SU-DHL-6 (cell line): ENCODE measurements around the gene CXXC4.

Source experiments
- H2AFZ ChIP-seq: fragments of 200-600 bp; sonication (generic); 2 replicates; pipeline ENCODE4 v1.6.1; 2014; ENCODE audit warnings: low read depth, mild to moderate bottlenecking, moderate library complexity, mixed read lengths, antibody characterized with exemption, low read length; ENCODE audit not compliant: severe bottlenecking
- H3F3A ChIP-seq: fragments of 200-600 bp; shearing (Covaris generic); 2 replicates; pipeline ENCODE4 v1.6.0; 2016; ENCODE audit warnings: antibody characterized with exemption, mild to moderate bottlenecking; ENCODE audit not compliant: insufficient read depth
- H3K27ac ChIP-seq: fragments of 200-600 bp; sonication (generic); 2 replicates; pipeline ENCODE4 v1.5.1; 2016; ENCODE audit warnings: low read depth, mild to moderate bottlenecking, low read length, moderate library complexity, mixed read lengths
- H3K27me3 ChIP-seq: fragments of 200-600 bp; sonication (generic), shearing (Covaris generic); 2 replicates; pipeline ENCODE4 v1.6.0; 2014; ENCODE audit warnings: mild to moderate bottlenecking, low read length
- H3K36me3 ChIP-seq: fragments of 200-600 bp; sonication (generic); 2 replicates; pipeline ENCODE4 v1.6.1; 2014; ENCODE audit warnings: mild to moderate bottlenecking, low read length, mixed read lengths
- H3K4me2 ChIP-seq: fragments of 300-600, 200-600 bp; shearing (Covaris generic), sonication (generic); 2 replicates; pipeline ENCODE4 v1.6.0; 2014; ENCODE audit warnings: low read length, low read depth, mild to moderate bottlenecking; ENCODE audit not compliant: poor library complexity, severe bottlenecking
- H3K4me3 ChIP-seq: fragments of 200-600 bp; sonication (generic); 2 replicates; pipeline ENCODE4 v1.5.1; 2014; ENCODE audit warnings: antibody characterized with exemption, low read length, mild to moderate bottlenecking, mixed read lengths; ENCODE audit not compliant: insufficient read depth, poor library complexity, severe bottlenecking
- H3K79me2 ChIP-seq: fragments of 200-600 bp; sonication (generic); 2 replicates; pipeline ENCODE4 v1.6.1; 2014; ENCODE audit warnings: mild to moderate bottlenecking, low read length, moderate library complexity; ENCODE audit not compliant: insufficient read depth
- H3K9ac ChIP-seq: fragments of 200-600 bp; sonication (generic); 2 replicates; pipeline ENCODE4 v1.7.0; 2014; ENCODE audit warnings: mild to moderate bottlenecking, low read length
- H3K9me2 ChIP-seq: fragments of 200-600 bp; sonication (generic); replicated peaks from 2 replicates; pipeline ENCODE4 v1.6.1; 2014; ENCODE audit warnings: low read length; ENCODE audit not compliant: insufficient read depth
- H3K9me3 ChIP-seq: fragments of 200-600 bp; sonication (generic); 2 replicates; pipeline ENCODE4 v1.6.1; 2014; ENCODE audit warnings: low read length, mixed read lengths; ENCODE audit not compliant: insufficient read depth
- H4K20me1 ChIP-seq: fragments of 200-600 bp; sonication (generic); 2 replicates; pipeline ENCODE4 v1.6.1; 2014; ENCODE audit warnings: low read depth, mild to moderate bottlenecking, antibody characterized with exemption, low read length, moderate library complexity, mixed read lengths
- CTCF ChIP-seq: fragments of 200-600 bp; sonication (generic); IDR thresholded peaks from one replicate; pipeline ENCODE4 v1.5.1; 2017; ENCODE audit warnings: antibody characterized with exemption, mild to moderate bottlenecking, low read length, moderate library complexity; ENCODE audit not compliant: insufficient read depth, poor library complexity, severe bottlenecking
- EZH2phosphoT487 ChIP-seq: fragments of 200-600 bp; sonication (generic), shearing (Covaris generic); conservative IDR thresholded peaks from 2 replicates; pipeline ENCODE4 v1.6.1; 2018; ENCODE audit warnings: mild to moderate bottlenecking, antibody characterized with exemption, low read length, moderate library complexity, mixed read lengths

Gene CXXC4

DNA sequence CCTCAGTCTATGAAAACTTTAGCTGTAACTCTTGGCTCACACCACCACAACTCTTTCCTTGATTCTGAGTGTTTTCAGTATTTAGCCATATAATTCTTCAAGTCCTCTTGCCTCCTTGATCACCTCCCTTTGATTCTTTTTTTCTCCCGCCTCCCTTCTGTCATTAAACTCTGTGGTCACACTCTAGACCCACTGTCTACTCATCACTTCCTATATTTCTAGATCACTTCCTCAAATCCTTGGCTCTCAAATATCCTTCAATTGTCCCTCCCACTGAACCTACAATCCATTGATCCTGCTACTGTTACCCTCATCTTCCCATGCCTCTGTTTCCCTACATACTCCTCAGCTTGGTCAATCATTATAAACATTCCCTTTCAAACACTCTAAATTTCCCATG lies 12.4 kb upstream of the CXXC4 start:
- no peaks in the 10 kb centered on the region for H3K9me3 ChIP-seq
- H3K79me2 ChIP-seq, result no peaks in the 10 kb centered on the region
- H3K9ac ChIP-seq, result no peak overlapping the region
- H3K9me2 ChIP-seq, result no peaks in the 10 kb centered on the region
- no peak overlapping the region for H2AFZ ChIP-seq
- H3K36me3 ChIP-seq, result no peaks in the 10 kb centered on the region
- H3K4me2 ChIP-seq, result no peak overlapping the region
- no peaks in the 10 kb centered on the region for H4K20me1 ChIP-seq
- no peak for TF ChIP-seq CTCF
- no peak for TF ChIP-seq EZH2phosphoT487
- H3K27me3 ChIP-seq, result no peaks in the 10 kb centered on the region
- H3F3A ChIP-seq, result no peaks in the 10 kb centered on the region
- no peak overlapping the region for H3K27ac ChIP-seq
- no peak overlapping the region for H3K4me3 ChIP-seq

DNA sequence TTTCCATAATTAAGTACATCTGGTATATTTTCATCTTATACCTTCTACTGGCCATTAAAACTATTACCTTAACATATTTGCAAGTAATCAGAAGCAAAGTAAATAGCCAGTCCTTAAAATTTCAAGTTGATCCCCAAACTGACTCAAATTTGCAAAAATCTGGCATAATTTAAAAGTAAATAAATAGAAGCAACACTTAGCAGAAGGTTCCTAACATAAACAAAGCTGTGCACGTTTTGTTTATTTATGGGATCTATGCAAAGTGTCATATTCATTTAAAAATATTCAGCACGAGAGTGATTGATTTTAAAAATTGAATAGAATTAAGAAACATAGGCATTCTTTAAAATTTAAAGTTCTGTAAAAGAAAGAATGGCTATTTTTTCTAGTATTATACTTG lies 9.8 kb upstream of the CXXC4 start:
- Histone ChIP-seq H3K9me3 (no peaks in the 10 kb centered on the region), H3K79me2 (no peaks in the 10 kb centered on the region), H2AFZ (no peak overlapping the region), H3F3A (no peaks in the 10 kb centered on the region), H3K27ac (no peak overlapping the region), H3K27me3 (no peaks in the 10 kb centered on the region), H3K4me3 (no peak overlapping the region), H4K20me1 (no peaks in the 10 kb centered on the region), H3K9me2 (no peaks in the 10 kb centered on the region), H3K4me2 (no peak overlapping the region), H3K36me3 (no peaks in the 10 kb centered on the region), H3K9ac (no peak overlapping the region)
- TF ChIP-seq EZH2phosphoT487 (no peak), CTCF (no peak)

DNA sequence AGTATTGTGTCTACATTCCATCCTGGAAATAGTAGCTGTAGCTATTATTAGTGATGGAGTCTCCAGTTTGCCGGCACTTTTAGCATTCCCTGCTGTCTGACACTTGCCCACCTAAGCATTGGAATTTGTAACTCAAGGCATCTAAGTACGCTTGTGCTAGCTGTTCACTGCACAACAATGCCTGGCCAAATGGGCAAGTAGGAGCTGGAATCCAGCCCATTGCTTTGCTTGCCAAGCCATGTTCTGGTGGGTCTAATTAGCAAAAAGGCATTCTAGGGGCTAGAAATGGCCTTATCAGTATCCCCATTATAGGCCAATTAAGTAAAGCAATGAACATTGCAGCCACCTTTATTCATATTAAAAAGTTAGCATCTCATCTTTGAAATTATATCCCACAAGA lies 7.8 kb upstream of the CXXC4 start:
- Histone ChIP-seq H3K9me2 (no peaks in the 10 kb centered on the region), H4K20me1 (no peaks in the 10 kb centered on the region), H3K9me3 (no peaks in the 10 kb centered on the region), H3K4me2 (no peak overlapping the region), H3K4me3 (no peak overlapping the region), H2AFZ (no peak overlapping the region), H3K36me3 (no peaks in the 10 kb centered on the region), H3K27ac (no peak overlapping the region), H3K9ac (no peak overlapping the region), H3K79me2 (no peaks in the 10 kb centered on the region), H3F3A (no peaks in the 10 kb centered on the region), H3K27me3 (no peaks in the 10 kb centered on the region)
- no peak for TF ChIP-seq EZH2phosphoT487
- no peak for TF ChIP-seq CTCF

- H3K4me2 ChIP-seq, result no peak overlapping the region
- no peaks in the 10 kb centered on the region for H3K9me2 ChIP-seq
- H3K79me2 ChIP-seq, result no peaks in the 10 kb centered on the region
- no peak overlapping the region for H3K27ac ChIP-seq
- no peak overlapping the region for H2AFZ ChIP-seq
- TF ChIP-seq EZH2phosphoT487 (no peak), CTCF (no peak)
- no peaks in the 10 kb centered on the region for H4K20me1 ChIP-seq
- H3K9me3 ChIP-seq, result no peaks in the 10 kb centered on the region
- no peaks in the 10 kb centered on the region for H3F3A ChIP-seq
- no peak overlapping the region for H3K4me3 ChIP-seq
- no peaks in the 10 kb centered on the region for H3K36me3 ChIP-seq
- H3K9ac ChIP-seq, result no peak overlapping the region
- H3K27me3 ChIP-seq, result no peaks in the 10 kb centered on the region
Measured at GRCh38 chr4:104501290-104501689, 6.6 kb upstream of the CXXC4 start.
